AG04450 (cell line): ENCODE data around the gene SULF2. TPM values are rescaled to one million over a fixed set of nuclear protein-coding genes. Genes with fewer than 3 reads are reported as not detected.

Experiments
- CTCF ChIA-PET: fragments of 300-600, 350-600 bp; formaldehyde crosslinking; extraction: SDS; loops from one replicate; lab custom pipeline; 2022; ENCODE audit warnings: antibody characterized with exemption, inconsistent platforms; lab: Charles Lee
- POLR2A ChIA-PET: fragments of 350-600 bp; formaldehyde crosslinking; extraction: SDS; loops from one replicate; lab custom pipeline; 2021; ENCODE audit warnings: antibody characterized with exemption, inconsistent platforms; lab: Yijun Ruan, JAX
- DNase-seq: peaks from one replicate; pipeline ENCODE4 v3.0.0-alpha.2; 2011; ENCODE audit warnings: low read depth, low spot score
- H3K27ac ChIP-seq: one replicate; pipeline ENCODE4 v1.5.1; 2012; ENCODE audit warnings: low read depth, low read length, control low read depth
- H3K27me3 ChIP-seq: one replicate; pipeline ENCODE4 v1.6.0; 2012; ENCODE audit warnings: low read length; ENCODE audit not compliant: control insufficient read depth, insufficient read depth
- H3K4me3 ChIP-seq: 2 replicates; pipeline ENCODE4 v1.5.1; 2011; ENCODE audit warnings: mild to moderate bottlenecking, low read depth, low read length, control low read depth
- H3K9me3 ChIP-seq: 2 replicates; pipeline ENCODE4 v1.5.1; 2012; ENCODE audit warnings: low read length; ENCODE audit not compliant: control insufficient read depth, insufficient read depth
- CTCF ChIP-seq: IDR thresholded peaks from 2 replicates; pipeline ENCODE4 v1.5.1; 2011; ENCODE audit warnings: low read depth, low read length, control low read depth, inconsistent platforms
- polyA plus RNA-seq: library from polyadenylated mRNA; depleted of rRNA; stranded (reverse); fragments of >200 nt; gene quantifications from 2 replicates; pipeline ENCODE4 v1.2.3, GENCODE V29; 2011

SULF2 gene
- polyA plus RNA-seq, 1 experiment, result 0.73 TPM

DNA sequence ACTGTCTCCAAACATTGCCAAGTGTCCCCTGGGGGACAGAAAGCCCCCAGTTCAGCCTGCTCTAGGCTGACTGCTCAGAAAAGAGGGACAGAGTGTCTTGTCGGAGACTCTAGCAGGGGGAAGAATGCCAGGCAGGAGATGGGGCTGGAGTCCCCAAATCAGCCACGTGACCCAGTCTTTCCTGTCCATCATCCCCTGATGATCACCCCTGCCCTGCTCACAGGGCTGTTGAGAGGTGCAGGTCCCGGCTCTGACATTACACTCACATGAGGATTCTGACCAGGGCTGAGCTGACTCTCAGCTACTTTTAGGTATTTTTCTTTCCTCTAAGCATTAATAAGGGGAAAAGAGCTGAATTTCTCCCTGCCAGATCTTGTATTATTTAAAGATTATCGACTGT lies 115.8 kb downstream of the SULF2 start:
- H3K27me3 ChIP-seq, result peaks cover 9% of the 10 kb centered on the region
- H3K27ac ChIP-seq, result no peak overlapping the region
- H3K4me3 ChIP-seq, result no peak overlapping the region
- no peak for TF ChIP-seq CTCF
- ChIA-PET CTCF (interaction anchor here (3.1 kb wide), 1 partner anchor 952 kb away, joined by 22 read pairs; no protein-coding TSS in a partner anchor), POLR2A (no interaction called here)
- no peak for DNase-seq
- no peaks in the 10 kb centered on the region for H3K9me3 ChIP-seq

- no peak for TF ChIP-seq CTCF
- DNase-seq, result no peak
- ChIA-PET CTCF (interaction anchor here (3.1 kb wide), 1 partner anchor 952 kb away, joined by 22 read pairs; no protein-coding TSS in a partner anchor), POLR2A (no interaction called here)
- H3K4me3 ChIP-seq, result no peak overlapping the region
- H3K9me3 ChIP-seq, result no peaks in the 10 kb centered on the region
- H3K27ac ChIP-seq, result no peak overlapping the region
- H3K27me3 ChIP-seq, result peaks cover 9% of the 10 kb centered on the region
Measured at GRCh38 chr20:47669152-47669425, 116.2 kb downstream of the SULF2 start.

DNA sequence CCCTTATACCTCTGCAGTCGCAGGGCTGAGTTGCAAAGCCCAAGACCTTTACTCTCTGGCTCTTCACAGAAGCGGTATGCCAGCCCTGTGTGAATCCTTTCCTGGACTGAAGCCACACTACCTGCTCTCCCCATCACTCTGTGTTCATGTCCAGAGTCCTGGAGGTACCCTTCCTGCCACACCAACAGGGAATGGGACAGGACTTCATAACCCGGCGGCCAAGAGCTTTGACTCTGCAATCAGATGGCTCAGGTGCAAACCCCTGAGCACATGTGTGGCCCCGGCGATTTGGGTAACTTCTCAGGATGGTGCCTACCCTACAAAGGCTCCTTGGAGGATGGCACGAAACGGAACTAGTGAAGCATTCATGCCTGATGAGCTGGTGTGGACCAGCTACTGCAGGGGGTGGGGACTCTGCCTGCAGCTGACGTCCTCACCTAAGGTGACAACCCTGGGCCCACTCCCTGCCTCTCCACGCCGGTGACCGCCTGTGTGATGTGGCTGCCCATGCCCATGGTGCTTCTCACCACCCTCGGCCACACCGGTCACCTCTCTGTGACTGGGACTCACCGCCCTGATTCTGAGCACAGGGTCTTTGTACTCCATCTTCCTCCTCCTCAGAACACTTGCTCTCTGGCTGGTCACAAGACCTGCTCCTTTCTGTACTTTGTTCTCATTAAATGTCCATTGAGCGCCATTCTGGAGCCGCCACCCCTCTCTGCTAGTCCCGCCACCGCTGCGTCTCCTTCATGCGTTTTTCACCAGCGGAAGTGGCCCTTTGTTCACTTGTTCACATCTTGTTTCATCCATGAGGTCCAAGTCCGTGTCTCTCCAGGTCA lies 116.7 kb downstream of the SULF2 start:
- peaks cover 9% of the 10 kb centered on the region for H3K27me3 ChIP-seq
- no peaks in the 10 kb centered on the region for H3K9me3 ChIP-seq
- CTCF ChIA-PET, result interaction anchor here (2.1 kb wide), 1 partner anchor 953 kb away, joined by 13 read pairs; no protein-coding TSS in a partner anchor
- POLR2A ChIA-PET, result no interaction called here
- no peak for TF ChIP-seq CTCF
- no peak overlapping the region for H3K4me3 ChIP-seq
- no peak for DNase-seq
- no peak overlapping the region for H3K27ac ChIP-seq

DNA sequence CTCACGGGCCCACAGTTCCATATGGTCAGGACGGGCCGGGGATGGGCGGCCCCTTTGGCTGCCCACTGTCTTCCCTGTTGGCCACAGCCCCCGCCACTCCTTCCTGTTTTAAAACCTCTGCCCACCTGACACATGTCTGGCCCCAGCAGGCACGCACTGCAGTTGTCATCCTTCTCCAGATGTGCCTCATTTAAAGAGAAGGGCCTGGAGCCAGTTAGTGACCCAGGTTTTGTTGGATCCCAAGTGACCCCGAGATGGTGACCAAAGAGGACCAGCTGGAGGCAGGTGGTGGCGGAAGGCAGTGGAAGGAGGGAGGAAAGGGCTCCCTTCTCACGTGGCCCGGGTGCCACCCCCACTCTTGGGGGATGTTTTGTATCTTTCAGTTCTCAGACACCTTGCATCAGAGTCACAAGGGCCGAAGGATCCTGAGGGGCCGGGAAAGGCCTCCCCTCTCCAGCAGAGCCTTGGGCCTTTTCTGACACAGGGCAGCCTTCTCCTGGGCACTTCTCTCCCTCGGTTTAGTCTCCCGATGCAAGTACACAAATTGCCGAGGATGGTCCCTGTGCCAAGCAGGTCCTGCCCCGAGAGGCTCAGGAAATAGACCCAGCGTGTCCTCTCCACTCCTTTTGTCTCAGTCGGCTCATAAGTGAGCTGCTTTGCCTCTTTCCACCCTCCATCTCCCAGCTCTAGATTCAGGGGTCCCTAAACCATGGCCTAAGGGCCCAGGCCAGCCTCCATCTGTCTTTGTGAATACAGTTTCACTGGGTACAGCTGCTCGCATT lies 117.6 kb downstream of the SULF2 start:
- no peak overlapping the region for H3K27ac ChIP-seq
- no peak overlapping the region for H3K4me3 ChIP-seq
- H3K9me3 ChIP-seq, result no peaks in the 10 kb centered on the region
- H3K27me3 ChIP-seq, result peaks cover 9% of the 10 kb centered on the region
- ChIA-PET CTCF (interaction anchor here (2.1 kb wide), 1 partner anchor 953 kb away, joined by 13 read pairs; no protein-coding TSS in a partner anchor), POLR2A (no interaction called here)
- no peak for DNase-seq
- TF ChIP-seq CTCF, result no peak

GRCh38 chr20:47667086-47667485 lies 118.2 kb downstream of the SULF2 start:
- H3K27ac ChIP-seq, result no peak overlapping the region
- peaks cover 7% of the 10 kb centered on the region for H3K27me3 ChIP-seq
- ChIA-PET POLR2A (no interaction called here), CTCF (interaction anchor here (2.1 kb wide), 1 partner anchor 954 kb away, joined by 13 read pairs; no protein-coding TSS in a partner anchor)
- H3K4me3 ChIP-seq, result no peak overlapping the region
- DNase-seq, result no peak
- H3K9me3 ChIP-seq, result no peaks in the 10 kb centered on the region
- no peak for TF ChIP-seq CTCF
